Heart left ventricle (tissue), 16 donors: ENCODE measurements around the gene SLC35G2. TPM values are rescaled to one million over a fixed set of nuclear protein-coding genes. Genes with fewer than 3 reads are reported as not detected.

Experiments
- ATAC-seq, 4 donors: fragments of 200-7000 bp; cut with Tn5 transposase; one replicate each; pipeline ENCODE4 v1.9.1; 2020 to 2022; ENCODE audit warnings: moderate library complexity in 4 of 4, mild to moderate bottlenecking in 3 of 4, moderate number of reproducible peaks in 1 of 4
- DNase-seq, 5 donors: peaks; one replicate each; pipeline ENCODE4 v3.0.0-alpha.2; 2020
- H3K27ac ChIP-seq, 12 donors: fragments of 200-600 bp; sonication (generic) in 4 of 12; one replicate each; pipeline versions ENCODE4 v1.5.0 to v1.8.0; 2016 to 2022; ENCODE audit warnings: mild to moderate bottlenecking in 2 of 12
- H3K27me3 ChIP-seq, 9 donors: fragments of 200-600 bp; sonication (generic) in 2 of 9; one replicate each; pipeline versions ENCODE4 v1.5.1 to v1.8.0; 2016 to 2022; ENCODE audit warnings: mild to moderate bottlenecking in 3 of 9
- H3K36me3 ChIP-seq, 9 donors: fragments of 200-600 bp; sonication (generic) in 2 of 9; one replicate each; pipeline versions ENCODE4 v1.5.0 to v1.8.0; 2018 to 2022; ENCODE audit warnings: mild to moderate bottlenecking in 2 of 9
- H3K4me1 ChIP-seq, 12 donors: fragments of 200-600 bp; sonication (generic) in 4 of 12; one replicate each; pipeline versions ENCODE4 v1.5.0 to v1.8.0; 2016 to 2022; ENCODE audit warnings: mild to moderate bottlenecking in 3 of 12
- H3K4me3 ChIP-seq, 12 donors: fragments of 200-600 bp; sonication (generic) in 4 of 12; one replicate each; pipeline versions ENCODE4 v1.5.0 to v1.8.0; 2017 to 2022; ENCODE audit warnings: mild to moderate bottlenecking in 9 of 12, moderate library complexity in 4 of 12
- H3K9me3 ChIP-seq, 12 donors: fragments of 200-600 bp; sonication (generic) in 4 of 12; one replicate each; pipeline versions ENCODE4 v1.5.0 to v1.8.0; 2016 to 2022; ENCODE audit warnings: mild to moderate bottlenecking in 1 of 12
- CTCF ChIP-seq, 12 donors: fragments of 200-600 bp; sonication (generic) in 4 of 12; IDR thresholded peaks; one replicate each; pipeline versions ENCODE4 v1.5.0 to v1.8.0; 2018 to 2022; ENCODE audit warnings: antibody characterized with exemption in 12 of 12, mild to moderate bottlenecking in 5 of 12
- POLR2A ChIP-seq, 2 donors: fragments of 450-650 bp; IDR thresholded peaks; one replicate each; pipeline ENCODE4 v1.6.1; 2017; ENCODE audit warnings: antibody characterized with exemption in 2 of 2, mild to moderate bottlenecking in 2 of 2, moderate library complexity in 2 of 2
- WGBS, 4 donors: extraction: QIAGEN DNeasy Blood & Tissue Kit in 2 of 4; methylation state at CpG; one replicate each; pipeline versions ENCODE4 v1.1.5 to v1.1.7; 2013 to 2018; 5-methylcytosine and 5-hydroxymethylcytosine counted together
- intact Hi-C, 10 donors: fragments of 100-400 bp; cut with DNase I; formaldehyde crosslinking; loops; one replicate each; pipeline versions ENCODE4 v1.11.1 to v1.14.2; 2022
- polyA plus RNA-seq, 2 donors: library from polyadenylated mRNA; stranded (reverse); fragments of 200-250 nt; gene quantifications; one replicate each; pipeline ENCODE4 v1.2.3, GENCODE V29; 2013
- total RNA-seq, 9 donors: library from RNA; depleted of rRNA in 2 of 9; stranded (reverse); fragments of >200 nt in 2 of 9; fragmentation: NEBNext Ultra II Directional in 3 of 9; extraction: Animal tissue kit (Norgen Biotek cat#: 25700) in 3 of 9; gene quantifications; one replicate each; pipeline versions ENCODE4 v1.1.0 to v1.2.4, GENCODE V29; 2016 to 2023
- donor health status: ischemic (EF 13 %, LVEDD 7.1; RV severe dilation, severe dysfunction).
- donor health status: healthy with polysubstance abuse.
- donor health status: DM: no; HTN: yes; CAD: no.
- donor health status: DM: no; HTN: no; CAD: no.
- donor health status: ischemic (EF 25% LVEDD 6.9; RV normal size, moderate dysfunction).
- donor health status: ischemic (EF 25% LVEDD 5.7; RV mildly dilated, moderate dysfunction).
- donor health status: healthy.
- donor health status: DM: yes; HTN: yes; CAD: no.
- donor health status: ischemic (EF 35%, LVEDD 5.7; RV mildly dilated, moderate dysfunction).
- donor health status: nonischemic (EF 11% LVEDD 7.7; RV severe dilation, severe dysfunction).
- donor health status: DM: yes; HTN: yes; CAD: no.
- donor health status: PGD.
- donor health status: ischemic (EF 29% LVEDD 5.4; RV normal size, mild dysfunction).
- donor health status: nonischemic (EF 23%, LVEDD 6.1; RV moderate dilation, normal function).

SLC35G2 gene
- total and polyA plus RNA-seq, 11 donors = 1.0 to 5.3 (median 3.5) TPM

DNA sequence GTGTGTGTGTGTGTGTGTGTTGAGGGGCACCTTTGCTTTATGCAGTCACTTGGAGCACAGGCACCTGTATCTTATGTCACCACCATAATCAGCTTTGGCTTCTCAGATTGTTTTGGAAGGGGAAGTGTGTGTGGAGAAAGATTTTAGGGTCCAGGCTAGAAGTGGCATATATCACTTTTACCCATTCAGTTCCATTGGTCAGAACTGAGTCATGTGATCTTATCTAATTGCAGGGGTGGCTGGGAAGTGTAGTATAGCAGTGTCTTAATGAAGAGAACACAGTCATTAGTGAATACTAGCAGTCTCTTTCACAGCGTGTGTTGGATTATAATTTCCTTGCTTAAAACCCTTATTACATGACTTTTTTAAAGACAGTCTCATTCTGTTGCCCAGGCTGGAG is 63.6 kb downstream of the SLC35G2 start:
- TF ChIP-seq CTCF (IDR thresholded peaks at IDR 0.05) (no peak), POLR2A (IDR thresholded peaks at IDR 0.05) (no peak)
- ATAC-seq (no peak), DNase-seq (no peak)
- H3K4me3 ChIP-seq = no peak overlapping the region
- peaks cover 0 to 7% (median 0%) of the 10 kb centered on the region in 12 donors for H3K9me3 ChIP-seq
- 83 to 100% (median 85%) methylated on average over 1 of the region's 1 CpG for WGBS, 4 donors
- H3K4me1 ChIP-seq = peaks cover 0 to 43% (median 7%) of the 10 kb centered on the region in 12 donors
- H3K27ac ChIP-seq = no peak overlapping the region
- H3K27me3 ChIP-seq = no peaks in the 10 kb centered on the region
- intact Hi-C loops = no loop called here
- H3K36me3 ChIP-seq = no peaks in the 10 kb centered on the region

DNA sequence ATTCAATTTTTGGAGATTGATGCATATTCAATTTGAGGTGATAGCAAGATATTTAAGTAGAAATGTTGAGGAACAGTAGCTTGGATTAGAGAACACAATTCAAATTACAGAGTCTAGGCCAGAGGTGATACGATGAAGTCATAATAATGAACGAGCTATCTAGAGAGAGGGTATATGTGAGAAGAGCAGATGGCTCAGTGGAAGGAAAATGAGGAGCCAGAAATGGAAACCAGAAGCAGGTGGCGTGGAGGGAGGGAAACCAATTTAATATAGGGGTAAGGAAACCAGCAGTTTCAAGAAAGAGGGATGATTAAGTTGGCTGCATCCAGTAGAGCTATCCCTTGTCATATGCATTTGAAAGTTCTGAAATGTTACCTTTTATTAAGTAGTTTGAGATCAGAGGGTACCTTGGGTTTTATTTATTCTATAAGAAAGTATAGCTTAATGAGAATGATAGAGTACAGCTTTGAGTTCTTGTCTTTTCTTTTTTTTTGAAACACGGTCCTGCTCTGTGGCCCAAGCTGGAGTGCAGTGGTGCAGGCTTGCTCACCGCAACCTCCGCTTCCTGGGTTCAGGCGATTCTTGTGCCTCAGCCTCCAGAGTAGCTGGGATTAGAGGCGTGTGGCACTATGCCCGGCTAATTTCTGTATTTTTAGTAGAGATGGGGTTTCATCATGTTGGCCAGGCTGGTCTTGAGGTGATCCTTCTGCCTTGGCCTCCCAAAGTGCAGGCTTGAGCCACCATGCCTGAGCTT is 65.2 kb downstream of the SLC35G2 start:
- TF ChIP-seq CTCF (IDR thresholded peaks at IDR 0.05) = no peak
- TF ChIP-seq POLR2A (IDR thresholded peaks at IDR 0.05) = no peak

GRCh38 chr3:136885357-136886213 is 66.7 kb downstream of the SLC35G2 start:
- WGBS, 4 donors = 79 to 84% (median 80%) methylated on average over 5 of the region's 5 CpGs
- DNase-seq (no peak), ATAC-seq (no peak)
- H3K27me3 ChIP-seq = no peaks in the 10 kb centered on the region
- intact Hi-C loops = no loop called here
- peak overlapping the region in 1 of 12 donors; percentile 18 for H3K27ac ChIP-seq
- no peaks in the 10 kb centered on the region for H3K36me3 ChIP-seq
- TF ChIP-seq CTCF (IDR thresholded peaks at IDR 0.05) = no peak
- TF ChIP-seq POLR2A (IDR thresholded peaks at IDR 0.05) = no peak
- H3K4me1 ChIP-seq = peaks cover 0 to 39% (median 7%) of the 10 kb centered on the region in 12 donors
- H3K9me3 ChIP-seq = peaks cover 0 to 4% (median 0%) of the 10 kb centered on the region in 12 donors
- H3K4me3 ChIP-seq = no peak overlapping the region

More for the DNA sequence above, 65.2 kb downstream of the SLC35G2 start:
- intact Hi-C loops = no loop called here
- Histone ChIP-seq H3K36me3 (no peaks in the 10 kb centered on the region), H3K9me3 (peaks cover 0 to 5% (median 0%) of the 10 kb centered on the region in 12 donors), H3K27ac (peak overlapping the region in 1 of 12 donors; percentile 18), H3K4me3 (no peak overlapping the region), H3K27me3 (no peaks in the 10 kb centered on the region), H3K4me1 (peaks cover 0 to 39% (median 7%) of the 10 kb centered on the region in 12 donors)
- 88 to 92% (median 90%) methylated on average over 9 of the region's 9 CpGs for WGBS, 4 donors
- no peak for ATAC-seq
- DNase-seq = no peak

- H3K4me1 ChIP-seq = peaks cover 0 to 33% (median 18%) of the 10 kb centered on the region in 12 donors
- H3K27me3 ChIP-seq = no peaks in the 10 kb centered on the region
- H3K9me3 ChIP-seq = peaks cover 0 to 26% (median 2%) of the 10 kb centered on the region in 12 donors
- H3K27ac ChIP-seq = no peak overlapping the region
- ATAC-seq = no peak
- 83 to 87% (median 86%) methylated on average over 6 to 24 of the region's 24 CpGs for WGBS, 4 donors
- no peak overlapping the region for H3K4me3 ChIP-seq
- no peaks in the 10 kb centered on the region for H3K36me3 ChIP-seq
- no peak for DNase-seq
- no peak for TF ChIP-seq POLR2A (IDR thresholded peaks at IDR 0.05)
- no peak for TF ChIP-seq CTCF (IDR thresholded peaks at IDR 0.05)
- intact Hi-C loops = no loop called here
These were observed 71.0 kb downstream of the SLC35G2 start for GRCh38 chr3:136889947-136890346.
